ENCODE results near the gene HOXA1. TPM values are rescaled to one million over a fixed set of nuclear protein-coding genes. Genes with fewer than 3 reads are reported as not detected.

HOXA1 gene
- total and polyA plus RNA-seq, 2 of the 8 experiments (the other 6 are each of a cell fraction or from before 2014, with no cell fraction given) = not detected

DNA sequence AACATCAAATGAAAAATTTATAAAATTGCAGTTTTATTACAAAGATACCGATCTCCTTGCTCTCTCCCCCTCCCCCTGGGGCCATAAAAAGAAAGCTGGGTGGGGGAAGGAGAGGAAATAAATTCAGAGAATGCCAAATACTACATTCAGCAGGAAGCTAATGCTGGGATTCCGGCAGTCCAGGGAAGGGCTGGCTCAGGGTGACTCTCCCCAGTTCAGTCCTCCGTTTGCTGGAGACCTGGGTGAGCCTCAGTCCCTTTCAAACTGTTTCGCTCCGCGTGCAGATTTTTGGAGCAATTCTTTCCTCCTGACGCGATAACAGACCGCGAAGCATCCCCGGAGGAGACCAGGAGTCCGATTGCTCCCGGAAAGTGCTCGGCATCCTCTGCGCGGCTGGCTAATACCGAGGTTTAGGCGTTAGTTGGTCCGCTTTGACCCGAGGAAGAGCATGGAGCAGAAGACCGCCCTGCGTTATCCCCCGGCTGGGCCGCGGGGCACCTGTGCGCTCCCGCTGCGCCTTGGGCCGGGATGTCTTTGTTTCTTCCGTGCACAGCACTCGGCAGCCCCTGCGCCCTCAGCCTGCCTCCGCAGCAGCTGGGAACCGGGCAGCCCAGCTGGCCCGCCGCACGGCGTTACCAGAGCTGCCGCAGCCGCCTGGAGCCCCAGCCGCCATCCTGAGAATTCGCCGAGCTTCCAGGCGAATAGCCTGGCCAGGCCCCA is 10.5 kb upstream of the HOXA1 start:
- no peak overlapping the region for H2AFZ ChIP-seq (ENCODE audit: low read length)
- no peak overlapping the region for H3K14ac ChIP-seq (ENCODE audit: insufficient read length)
- no peak overlapping the region for H2BK5ac ChIP-seq (ENCODE audit: low read depth, low read length)
- H3K4me2 ChIP-seq (ENCODE audit: insufficient read depth in 1 of 2, low read depth in 2 of 2, low read length in 2 of 2) = peak overlapping the region; percentile 5 to 50; a peak in 3 of 4 replicates
- no peak overlapping the region for H3K18ac ChIP-seq (ENCODE audit: extremely low read depth, low read length)
- DNase-seq (ENCODE audit: low read depth in 1 of 2, low spot score in 2 of 2) = peak in 1 of 2 experiments; percentile 68
- 0 out of 2 replicates have a peak overlapping the region, but pooled peaks have one; percentile 48 for H2BK20ac ChIP-seq (ENCODE audit: low read length)
- H3K27me3 ChIP-seq (replicated peaks in 1 of 4; ENCODE audit: control insufficient read depth in 3 of 4, extremely low read depth in 1 of 4, insufficient read depth in 3 of 4, low read length in 3 of 4) = peaks cover 98 to 100% (median 99%) of the 10 kb centered on the region in 4 experiments
- 0 out of 2 replicates have a peak, but pooled peaks cover 1% of the 10 kb centered on the region for H3K23me2 ChIP-seq (ENCODE audit: low read depth, low read length)
- no peak overlapping the region for H4K5ac ChIP-seq (ENCODE audit: insufficient read length, low read depth, low read length)
- H3K4me3 ChIP-seq (ENCODE audit: extremely low read depth in 1 of 4, insufficient read depth in 2 of 4, low read depth in 3 of 4, low read length in 4 of 4) = peak overlapping the region in 1 of 4 experiments; percentile 25; a peak in 1 of 8 replicates
- no peak overlapping the region for H2BK120ac ChIP-seq (replicated peaks; ENCODE audit: low read depth, low read length)
- H4K8ac ChIP-seq (ENCODE audit: extremely low read depth, insufficient read depth, low read length) = 0 out of 2 replicates have a peak overlapping the region, but pooled peaks have one; percentile 7
- no peaks in the 10 kb centered on the region for H3K79me1 ChIP-seq (ENCODE audit: low read depth, low read length)
- no peak overlapping the region for H2BK12ac ChIP-seq (ENCODE audit: low read depth, low read length)
- H2BK15ac ChIP-seq (ENCODE audit: low read length) = no peak overlapping the region
- no peaks in the 10 kb centered on the region for H3K79me2 ChIP-seq (ENCODE audit: control insufficient read depth in 1 of 2, insufficient read depth in 2 of 2, low read length in 2 of 2)
- H3K9ac ChIP-seq (replicated peaks in 1 of 4; ENCODE audit: extremely low read depth in 1 of 4, low read depth in 3 of 4, low read length in 3 of 4) = no peak overlapping the region
- H3K4ac ChIP-seq (replicated peaks; ENCODE audit: insufficient read length, low read depth, low read length) = no peak overlapping the region
- no peak for FAIRE-seq
- peaks cover 25 to 40% of the 10 kb centered on the region in 2 experiments for H4K20me1 ChIP-seq (replicated peaks in 1 of 2; ENCODE audit: control insufficient read depth in 1 of 2, insufficient read depth in 2 of 2, low read length in 2 of 2)
- ChIA-PET CTCF (ENCODE audit: partially characterized antibody) (interaction anchor here (0.6 to 2.9 kb wide), 11 partner anchors 10 to 131 kb away, joined by 3 to 13 read pairs (median 3); partner anchors contain the start of gene HOXA5), POLR2A (ENCODE audit: partially characterized antibody) (interaction anchor here (1.3 to 2.8 kb wide), 2 partner anchors 10 to 12 kb away, joined by 5 to 6 read pairs; partner anchors contain the start of gene HOXA1)
- peaks cover 0 to 14% (median 0%) of the 10 kb centered on the region in 4 experiments; a peak in 1 of 8 replicates for H3K36me3 ChIP-seq (ENCODE audit: control insufficient read depth in 2 of 4, insufficient read depth in 4 of 4, low read length in 3 of 4)
- no peak overlapping the region for H3K23ac ChIP-seq (ENCODE audit: insufficient read length)
- no peak overlapping the region for H3K27ac ChIP-seq (ENCODE audit: low read depth, low read length)
- WGBS, 2 experiments (ENCODE audit: extremely low coverage in 1 of 2, insufficient coverage in 1 of 2, insufficient read length in 1 of 2, insufficient replicate concordance in 2 of 2, low coverage in 1 of 2, low lambda C conversion rate in 2 of 2, missing lambda C conversion rate in 1 of 2) = 2% methylated on average over 44 of the region's 44 CpGs; no CpG with 5 or more reads in 1 of the 2 experiments
- no peak overlapping the region for H4K91ac ChIP-seq (replicated peaks; ENCODE audit: insufficient read length, low read length)
- H3K56ac ChIP-seq (replicated peaks; ENCODE audit: insufficient read length, low read depth, low read length) = no peak overlapping the region
- peaks cover 0 to 15% (median 8%) of the 10 kb centered on the region in 4 experiments; a peak in 5 of 7 replicates for H3K4me1 ChIP-seq (replicated peaks in 1 of 4; ENCODE audit: control insufficient read depth in 3 of 4, insufficient read depth in 4 of 4, low read length in 3 of 4)
- no peaks in the 10 kb centered on the region for H3K9me3 ChIP-seq (ENCODE audit: insufficient read depth in 2 of 2, low read depth in 1 of 2, low read length in 1 of 2)
- no peak overlapping the region for H2AK5ac ChIP-seq (ENCODE audit: low read depth, low read length)
- TF ChIP-seq ATF2 (IDR thresholded peaks at IDR 0.05; ENCODE audit: low read length) = no peak
- TF ChIP-seq SP2 (IDR thresholded peaks at IDR 0.05; ENCODE audit: low read length) = no peak
- no peak for TF ChIP-seq SP4 (IDR thresholded peaks at IDR 0.05; ENCODE audit: low read length)
- TF ChIP-seq CREB1 (IDR thresholded peaks at IDR 0.05) = no peak
- TF ChIP-seq POU5F1 (IDR thresholded peaks at IDR 0.05; ENCODE audit: low read depth, low read length) = no peak
- TF ChIP-seq CBX8 (IDR thresholded peaks at IDR 0.05; ENCODE audit: borderline replicate concordance, low read depth, low read length) = peak; percentile 86; the same call in 1 of the 2 replicates
- no peak for TF ChIP-seq RBBP5 (IDR thresholded peaks at IDR 0.05; ENCODE audit: borderline replicate concordance, low read depth, low read length)
- no peak for TF ChIP-seq TBP (IDR thresholded peaks at IDR 0.05; ENCODE audit: low read depth, low read length)
- TF ChIP-seq KDM1A (IDR thresholded peaks at IDR 0.05; ENCODE audit: borderline replicate concordance, low read length) = no peak
- peak; percentile 93 for TF ChIP-seq SUZ12 (IDR thresholded peaks at IDR 0.05; ENCODE audit: low read length)
- 0 out of 2 replicates have a peak, but pooled peaks have one; percentile 24 for TF ChIP-seq SP1 (IDR thresholded peaks at IDR 0.05; ENCODE audit: low read depth, low read length)
